Mammary epithelial cell (primary cell): Measurements from ENCODE around the gene KRTAP4-16.

Experiments
- CTCF ChIP-seq, 2 donors: IDR thresholded peaks in 1 of 2; conservative IDR thresholded peaks in 1 of 2; 2 replicates each; pipeline ENCODE4 v1.5.1; 2011 to 2012; ENCODE audit warnings: inconsistent platforms in 2 of 2, low read length in 2 of 2, mild to moderate bottlenecking in 2 of 2, control low read depth in 1 of 2, low read depth in 1 of 2; ENCODE audit not compliant: insufficient read depth in 1 of 2; ENCODE audit errors: extremely low read depth in 1 of 2
- EZH2 ChIP-seq: IDR thresholded peaks from 2 replicates; pipeline ENCODE4 v1.6.1; 2012; ENCODE audit warnings: low read length, inconsistent platforms, borderline replicate concordance

- TF ChIP-seq EZH2 (no peak), CTCF (conservative IDR thresholded peaks at IDR 0.05 in 1 of 2, IDR thresholded peaks at IDR 0.05 in 1 of 2; ENCODE audit: extremely low read depth in 1 of 2, insufficient read depth in 1 of 2, low read depth in 1 of 2, low read length in 2 of 2) (no peak)
Observed at GRCh38 chr17:41149652-41149985, 47.6 kb upstream of the KRTAP4-16 start, which contains the start of gene KRTAP4-5.
